IMR-90 (cell line): ENCODE data around the gene ZFAND2A. TPM values are rescaled to one million over a fixed set of nuclear protein-coding genes. Genes with fewer than 3 reads are reported as not detected.

ENCODE experiments used
- ATAC-seq: fragments of 200-7000 bp; cut with Tn5 transposase; 2 replicates; pipeline ENCODE4 v1.9.1; 2020; ENCODE audit warnings: low read depth, mild to moderate bottlenecking, moderate library complexity
- BruUV-seq: library from RNA; stranded (reverse); fragments of 400-500 nt; replicated peaks from 2 replicates; lab custom pipeline; 2021; lab: Mats Ljungman, UMichigan
- CTCF ChIA-PET: fragments of 300-600 bp; formaldehyde crosslinking; extraction: SDS; loops from one replicate; lab custom pipeline; 2021; ENCODE audit warnings: antibody characterized with exemption; lab: Yijun Ruan, JAX
- POLR2A ChIA-PET: fragments of 300-600 bp; sonication (Branson Sonifier 250); formaldehyde crosslinking; loops from one replicate; lab custom pipeline; 2022; ENCODE audit warnings: antibody characterized with exemption; ENCODE audit not compliant: unreplicated experiment; lab: Charles Lee
- DNase-seq: peaks from one replicate; pipeline ENCODE4 v3.0.0; 2013
- H2AFZ ChIP-seq: replicated peaks from 2 replicates; pipeline ENCODE3; 2013; ENCODE audit warnings: low read length, mild to moderate bottlenecking; ENCODE audit not compliant: poor library complexity
- H2AK5ac ChIP-seq: 2 replicates; pipeline ENCODE4 v1.6.1; 2013; ENCODE audit warnings: low read depth, low read length, inconsistent platforms
- H2AK9ac ChIP-seq: replicated peaks from 2 replicates; pipeline ENCODE3; 2013; ENCODE audit warnings: mild to moderate bottlenecking, low read depth, low read length, moderate library complexity; ENCODE audit not compliant: poor library complexity
- H2BK120ac ChIP-seq: 2 replicates; pipeline ENCODE4 v1.6.1; 2013; ENCODE audit warnings: low read depth, low read length, inconsistent platforms
- H2BK15ac ChIP-seq: 3 replicates; pipeline ENCODE4 v1.6.1; 2013; ENCODE audit warnings: low read depth, low read length, inconsistent platforms
- H2BK20ac ChIP-seq: 2 replicates; pipeline ENCODE4 v1.6.1; 2013; ENCODE audit warnings: low read depth, mild to moderate bottlenecking, inconsistent platforms, low read length, moderate library complexity
- H2BK5ac ChIP-seq: 2 replicates; pipeline ENCODE4 v1.6.1; 2013; ENCODE audit warnings: mild to moderate bottlenecking, low read depth, low read length, inconsistent platforms; ENCODE audit not compliant: poor library complexity, severe bottlenecking
- H3K14ac ChIP-seq: replicated peaks from 2 replicates; pipeline ENCODE4 v1.6.1; 2013; ENCODE audit warnings: low read depth, low read length, inconsistent platforms
- H3K18ac ChIP-seq: 2 replicates; pipeline ENCODE4 v1.6.1; 2013; ENCODE audit warnings: low read depth, low read length, control low read depth
- H3K23ac ChIP-seq: 2 replicates; pipeline ENCODE4 v1.6.1; 2013; ENCODE audit warnings: low read depth, low read length, inconsistent platforms
- H3K27ac ChIP-seq: 2 replicates; pipeline ENCODE4 v1.5.1; 2013; ENCODE audit warnings: mild to moderate bottlenecking, control low read depth, low read length; ENCODE audit not compliant: insufficient read depth
- H3K27me3 ChIP-seq: 2 replicates; pipeline ENCODE4 v1.6.1; 2013; ENCODE audit warnings: low read length; ENCODE audit not compliant: control insufficient read depth, insufficient read depth
- H3K36me3 ChIP-seq: 2 replicates; pipeline ENCODE4 v1.6.1; 2013; ENCODE audit warnings: low read length, mixed read lengths; ENCODE audit not compliant: control insufficient read depth, insufficient read depth
- H3K4ac ChIP-seq: 2 replicates; pipeline ENCODE4 v1.6.1; 2013; ENCODE audit warnings: low read depth, low read length, inconsistent platforms
- H3K4me1 ChIP-seq: 2 replicates; pipeline ENCODE4 v1.6.1; 2013; ENCODE audit warnings: low read length, mixed read lengths; ENCODE audit not compliant: control insufficient read depth, insufficient read depth
- H3K4me2 ChIP-seq: 2 replicates; pipeline ENCODE4 v1.6.1; 2013; ENCODE audit warnings: low read depth, mild to moderate bottlenecking, control low read depth, low read length, moderate library complexity
- H3K4me3 ChIP-seq: 2 replicates; pipeline ENCODE4 v1.5.1; 2013; ENCODE audit warnings: low read depth, mild to moderate bottlenecking, control low read depth, low read length, moderate library complexity; ENCODE audit not compliant: insufficient read depth
- H3K56ac ChIP-seq: 2 replicates; pipeline ENCODE4 v1.6.1; 2013; ENCODE audit warnings: low read length, inconsistent platforms; ENCODE audit not compliant: insufficient read depth; ENCODE audit errors: extremely low read depth
- H3K79me1 ChIP-seq, 2 experiments: 2 replicates each; pipeline ENCODE4 v1.6.1; 2013; ENCODE audit warnings: low read length in 2 of 2, inconsistent platforms in 1 of 2, low read depth in 1 of 2
- H3K9ac ChIP-seq: 2 replicates; pipeline ENCODE4 v1.6.1; 2013; ENCODE audit warnings: low read depth, low read length, control low read depth
- H3K9me1 ChIP-seq: 2 replicates; pipeline ENCODE4 v1.6.1; 2013; ENCODE audit warnings: low read length, inconsistent platforms; ENCODE audit not compliant: insufficient read depth
- H3K9me3 ChIP-seq: 2 replicates; pipeline ENCODE4 v1.6.1; 2013; ENCODE audit warnings: low read length; ENCODE audit not compliant: control insufficient read depth, insufficient read depth
- H4K20me1 ChIP-seq: 2 replicates; pipeline ENCODE4 v1.6.1; 2013; ENCODE audit warnings: low read length, inconsistent platforms; ENCODE audit not compliant: insufficient read depth
- H4K5ac ChIP-seq: 2 replicates; pipeline ENCODE4 v1.6.1; 2013; ENCODE audit warnings: mild to moderate bottlenecking, low read depth, low read length, control low read depth
- H4K8ac ChIP-seq, 2 experiments: 2 replicates each; pipeline ENCODE4 v1.6.1; 2013; ENCODE audit warnings: low read depth in 2 of 2, low read length in 2 of 2, control low read depth in 1 of 2, inconsistent platforms in 1 of 2
- H4K91ac ChIP-seq: 2 replicates; pipeline ENCODE4 v1.6.1; 2013; ENCODE audit warnings: low read depth, low read length, inconsistent platforms; ENCODE audit not compliant: insufficient read depth
- CEBPB ChIP-seq: IDR thresholded peaks from 2 replicates; pipeline ENCODE4 v1.6.1; 2012; ENCODE audit warnings: low read depth, low read length, improper control_type of control experiment
- FOS ChIP-seq: fragments of 150-350 bp; IDR thresholded peaks from 2 replicates; pipeline ENCODE4 v1.6.1; 2016; ENCODE audit warnings: low read depth, low read length
- MAFK ChIP-seq: IDR thresholded peaks from 2 replicates; pipeline ENCODE4 v1.6.1; 2012; ENCODE audit warnings: low read depth, low read length, improper control_type of control experiment
- MAZ ChIP-seq: IDR thresholded peaks from 2 replicates; pipeline ENCODE4 v1.6.1; 2012; ENCODE audit warnings: low read depth, mild to moderate bottlenecking, low read length, improper control_type of control experiment, moderate library complexity, borderline replicate concordance
- MXI1 ChIP-seq: IDR thresholded peaks from 2 replicates; pipeline ENCODE4 v1.6.1; 2012; ENCODE audit warnings: low read depth, mild to moderate bottlenecking, low read length, moderate library complexity, borderline replicate concordance
- NFE2L2 ChIP-seq: fragments of 150-350 bp; IDR thresholded peaks from 2 replicates; pipeline ENCODE4 v1.6.1; 2016; ENCODE audit warnings: low read depth, mild to moderate bottlenecking, low read length
- RCOR1 ChIP-seq: IDR thresholded peaks from 2 replicates; pipeline ENCODE4 v1.6.1; 2012; ENCODE audit warnings: mild to moderate bottlenecking, low read length, improper control_type of control experiment; ENCODE audit not compliant: insufficient replicate concordance
- RFX5 ChIP-seq: IDR thresholded peaks from 2 replicates; pipeline ENCODE4 v1.8.0; 2012; ENCODE audit warnings: low read depth, mild to moderate bottlenecking, low read length, moderate library complexity
- SMC3 ChIP-seq: fragments of 150-350 bp; IDR thresholded peaks from 2 replicates; pipeline ENCODE4 v1.6.1; 2016; ENCODE audit warnings: low read depth, mild to moderate bottlenecking, antibody characterized with exemption, low read length, moderate library complexity
- WGBS, 2 experiments: methylation state at CpG; one replicate each; pipeline versions ENCODE4 v1.1.5 to v1.1.7; 2013; ENCODE audit warnings: missing lambda C conversion rate in 2 of 2; ENCODE audit not compliant: insufficient read length in 1 of 2; ENCODE audit errors: extremely low coverage in 2 of 2; 5-methylcytosine and 5-hydroxymethylcytosine counted together
- dilution Hi-C: fragments of 300-500 bp; cut with HindIII; formaldehyde crosslinking; loops from one replicate; pipeline ENCODE4 v1.14.3; 2018; ENCODE audit warnings: low sequenced_read_pairs; ENCODE audit not compliant: unreplicated experiment
- in situ Hi-C: fragments of 300-500 bp; cut with MboI; formaldehyde crosslinking; loops from 3 replicates; pipeline ENCODE4 v1.14.3; 2019; ENCODE audit warnings: low sequenced_read_pairs, inconsistent platforms, mixed read lengths
- intact Hi-C: fragments of 100-400 bp; cut with micrococcal nuclease; formaldehyde crosslinking; loops from 2 replicates; pipeline ENCODE4 v1.10.0; 2022
- polyA plus RNA-seq, 3 experiments: library from polyadenylated mRNA; depleted of rRNA; stranded (reverse); fragments of >200 nt; gene quantifications; 2 replicates each; pipeline ENCODE4 v1.2.3, GENCODE V29; 2012; ENCODE audit warnings: low replicate concordance in 1 of 3
- total RNA-seq: library from RNA; depleted of rRNA; stranded (reverse); fragments of >200 nt; gene quantifications from 2 replicates; pipeline ENCODE4 v1.2.3, GENCODE V29; 2012

ZFAND2A gene
- total and polyA plus RNA-seq, 2 of the 4 experiments (the other 2 are of a cell fraction) = 11.8 to 28.7 TPM

DNA sequence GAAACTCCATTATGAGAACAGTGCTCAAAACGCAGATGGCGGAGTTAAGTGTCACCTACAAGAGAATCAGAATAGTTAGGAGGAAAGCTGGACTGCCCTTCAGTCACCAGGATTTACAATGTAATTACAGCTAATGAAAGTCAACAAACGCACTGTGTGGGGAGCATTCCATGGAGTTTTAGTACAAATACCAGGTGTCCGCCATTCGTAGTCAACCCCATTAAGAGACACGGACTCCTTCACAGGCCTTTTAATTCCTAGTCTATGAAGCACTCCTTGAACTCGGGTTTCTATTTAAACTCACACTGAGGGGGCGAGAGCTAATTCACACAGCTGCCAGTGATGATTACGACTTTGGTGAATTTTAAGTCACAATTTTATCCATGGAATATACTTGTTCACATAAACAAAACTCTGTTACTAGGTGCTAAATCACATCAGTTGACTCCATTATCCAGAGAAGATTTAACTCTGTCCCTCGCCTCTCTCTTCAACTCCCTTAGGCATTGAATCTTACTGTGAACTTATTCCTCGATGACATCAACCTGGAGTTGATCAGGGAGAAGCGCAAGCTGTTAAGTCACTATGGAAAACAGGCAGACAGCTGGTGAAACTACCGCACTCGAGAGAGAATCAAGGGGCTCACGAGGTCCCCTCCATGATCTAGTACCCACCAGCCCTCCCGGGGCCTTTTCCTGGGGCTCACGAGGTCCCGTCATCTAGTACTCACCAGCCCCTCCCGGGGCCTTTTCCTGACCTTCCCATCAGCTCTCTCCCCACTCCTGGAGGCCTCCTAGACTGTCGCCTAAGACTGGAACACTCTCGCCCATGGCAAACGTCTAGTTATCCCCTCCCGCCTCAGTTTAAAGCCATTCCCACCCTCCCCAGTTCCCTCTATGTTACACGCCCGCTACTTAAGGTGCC is 1.5 kb downstream of the ZFAND2A start:
- Histone ChIP-seq H3K4me2 (peak overlapping the region; percentile 97), H3K9me1 (peaks cover 9% of the 10 kb centered on the region; the same call in 1 of the 2 replicates), H3K9me3 (no peaks in the 10 kb centered on the region), H2BK20ac (no peak overlapping the region), H3K36me3 (peaks cover 32% of the 10 kb centered on the region), H3K4ac (0 out of 2 replicates have a peak overlapping the region, but pooled peaks have one; percentile 79), H4K5ac (no peak overlapping the region), H2BK5ac (no peak overlapping the region), H2AFZ (no peak overlapping the region), H3K4me1 (peaks cover 10% of the 10 kb centered on the region), H3K4me3 (peak overlapping the region; percentile 59), H3K14ac (no peak overlapping the region; the same call in 1 of the 2 replicates), H4K91ac (peak overlapping the region; percentile 37; the same call in 1 of the 2 replicates), H3K18ac (no peak overlapping the region), H2AK9ac (peak overlapping the region; percentile 83), H4K8ac (peak overlapping the region in 1 of 2 experiments; percentile 9; a peak in 2 of 4 replicates), H3K27me3 (no peaks in the 10 kb centered on the region), H3K9ac (peak overlapping the region; percentile 81), H2AK5ac (peak overlapping the region; percentile 78; the same call in 1 of the 2 replicates), H3K79me1 (peaks cover 32 to 56% of the 10 kb centered on the region in 2 experiments), H3K23ac (peak overlapping the region; percentile 73; the same call in 1 of the 2 replicates), H2BK120ac (no peak overlapping the region), H3K56ac (peak overlapping the region; percentile 26), H4K20me1 (peaks cover 7% of the 10 kb centered on the region), H2BK15ac (no peak overlapping the region), H3K27ac (peak overlapping the region; percentile 26)
- TF ChIP-seq RFX5 = no peak
- TF ChIP-seq MAZ = no peak
- TF ChIP-seq NFE2L2 = no peak
- no peak for TF ChIP-seq MAFK
- TF ChIP-seq MXI1 = no peak
- TF ChIP-seq CEBPB = no peak
- no peak for TF ChIP-seq FOS
- no peak for TF ChIP-seq SMC3
- TF ChIP-seq RCOR1 = no peak
- no peak for DNase-seq
- in situ Hi-C loops = no loop called here
- CTCF ChIA-PET = interaction anchor here (0.5 kb wide), 1 partner anchor 188 kb away, joined by 4 read pairs; no protein-coding TSS in a partner anchor
- TSS peak; percentile 22 for BruUV-seq
- intact Hi-C loops = no loop called here
- POLR2A ChIA-PET = interaction anchor here (0.6 kb wide), 1 partner anchor 271 kb away, joined by 3 read pairs; no protein-coding TSS in a partner anchor
- ATAC-seq = no peak
- dilution Hi-C loops = no loop called here
- WGBS, 2 experiments = 59% methylated on average over 19 of the region's 25 CpGs; no CpG with 5 or more reads in 1 of the 2 experiments
